HG03103 (cell line): ENCODE results near the gene ZNF561.
"Not testable (repeated sequence)": the region's sequence is repeated elsewhere in the genome, so short reads cannot be mapped to it uniquely, and the experiment has no call there.

Experiments
- ATAC-seq: cut with Tn5 transposase; IDR thresholded peaks from one replicate; pipeline ENCODE4 v1.9.1; 2021; ENCODE audit warnings: low read depth; ENCODE audit not compliant: unreplicated experiment

ZNF561 gene

GRCh38 chr19:9621156-9622037, at the start of gene ZNF561:
Gene ZNF561, minus strand, starts transcription at chr19:9621232. Its CDS starts 1,776 bp downstream, at chr19:9619456.
- peak; percentile 68 for ATAC-seq

DNA sequence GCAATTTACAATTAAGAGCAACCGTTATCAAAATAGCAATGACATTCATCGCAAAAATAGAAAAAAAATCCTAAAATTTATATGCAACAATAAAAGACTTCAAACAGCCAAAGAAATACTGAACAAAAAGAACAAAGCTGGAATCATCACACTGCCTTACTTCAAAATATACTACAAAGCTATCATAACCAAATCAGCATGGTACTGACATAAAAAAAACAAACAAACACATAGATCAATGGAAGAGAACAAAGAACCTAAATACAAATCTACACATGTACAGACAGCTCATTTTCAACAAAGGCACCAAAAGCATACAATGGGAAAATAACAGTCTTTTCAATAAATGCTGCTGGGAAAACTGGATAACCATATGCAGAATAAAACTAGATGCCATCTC, 47.5 kb upstream of the ZNF561 start:
- ATAC-seq: no peak

- ATAC-seq: no peak
Observed at GRCh38 chr19:9667898-9668297, 46.9 kb upstream of the ZNF561 start.

DNA sequence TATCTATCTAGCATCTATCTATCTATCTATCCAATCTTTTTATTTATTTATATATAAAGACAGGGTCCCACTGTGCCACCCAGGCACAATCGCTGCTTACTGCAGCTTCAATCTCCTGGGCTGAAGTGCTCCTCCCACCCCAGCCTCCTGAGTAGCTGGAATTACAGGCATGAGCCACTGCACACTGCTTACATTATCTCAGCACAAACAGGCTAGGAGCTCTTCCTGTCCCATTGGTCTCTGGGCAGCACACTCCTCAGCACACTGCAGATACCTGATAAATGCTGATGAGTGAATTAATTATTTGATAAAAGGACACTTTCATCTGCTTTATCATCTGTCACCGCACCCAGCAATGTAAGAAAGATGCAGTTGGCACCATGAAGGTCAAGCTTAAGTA, 37.7 kb upstream of the ZNF561 start:
- no peak for ATAC-seq

- not testable (repeated sequence) for ATAC-seq
Observed at GRCh38 chr19:9653066-9653555, 32.1 kb upstream of the ZNF561 start.

- not testable (repeated sequence) for ATAC-seq
Observed at GRCh38 chr19:9651464-9651863, 30.4 kb upstream of the ZNF561 start.

DNA sequence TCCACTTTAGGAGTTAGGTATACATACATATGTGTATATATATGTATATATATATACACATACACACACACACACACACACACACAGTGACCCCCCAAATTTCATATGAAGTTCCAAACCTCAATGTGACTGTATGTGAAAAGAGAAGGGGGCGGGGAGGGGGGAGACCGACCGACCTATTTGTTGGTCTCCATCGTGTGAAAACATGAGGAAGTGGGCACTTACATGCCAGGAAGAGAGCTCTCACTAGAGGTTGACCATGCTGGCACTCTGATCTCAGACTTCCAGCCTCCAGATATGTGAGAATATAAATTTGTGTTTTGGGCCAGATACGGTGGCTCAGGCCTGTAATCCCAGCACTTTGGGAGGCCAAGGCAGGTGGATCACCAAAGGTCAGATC, 29.3 kb upstream of the ZNF561 start:
- no peak for ATAC-seq

GRCh38 chr19:9645472-9645871, 24.4 kb upstream of the ZNF561 start:
- no peak for ATAC-seq

GRCh38 chr19:9644472-9644871, 23.4 kb upstream of the ZNF561 start:
- no peak for ATAC-seq

DNA sequence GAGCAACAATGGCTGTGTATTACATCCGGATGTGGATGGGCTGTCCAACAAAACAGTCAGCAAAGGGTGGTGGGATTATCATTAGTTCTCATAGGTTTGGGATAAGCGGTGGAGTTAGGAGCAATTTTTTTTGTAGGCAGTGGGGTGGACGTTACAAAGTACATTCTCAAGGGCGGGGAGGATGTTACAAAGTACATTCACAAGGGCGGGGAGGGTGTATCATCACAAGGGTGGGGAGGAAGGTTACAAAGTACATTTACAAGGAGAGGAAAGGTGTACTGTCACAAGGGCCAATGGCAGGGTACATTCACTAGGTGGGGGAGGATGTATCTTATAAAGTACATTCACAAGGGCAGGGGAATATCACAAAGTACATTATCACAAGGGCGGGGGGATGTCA, 20.8 kb upstream of the ZNF561 start:
- no peak for ATAC-seq

DNA sequence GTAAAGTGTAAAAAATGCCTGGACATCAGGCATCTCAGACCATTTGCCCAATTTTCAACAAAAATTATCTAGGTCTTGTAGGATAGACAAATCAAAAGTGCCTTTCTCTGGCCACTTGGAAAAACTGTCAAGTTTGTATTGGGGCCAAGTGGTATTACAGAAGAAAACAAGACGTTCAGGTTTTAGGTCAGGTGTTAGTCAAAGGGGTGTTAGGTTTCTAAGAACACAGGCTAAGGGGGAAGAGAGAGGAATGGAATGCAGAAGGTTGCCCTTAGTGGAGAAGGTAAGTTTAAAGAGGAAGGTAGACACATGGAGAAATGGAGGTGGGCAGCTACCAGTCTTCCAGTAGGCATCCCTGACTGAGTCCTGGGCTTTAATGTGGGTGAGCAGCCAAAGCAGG, 19.9 kb upstream of the ZNF561 start:
- ATAC-seq: no peak

GRCh38 chr19:9636018-9636417, 15.0 kb upstream of the ZNF561 start:
- no peak for ATAC-seq

- ATAC-seq: no peak
Observed at GRCh38 chr19:9627856-9628255, 6.8 kb upstream of the ZNF561 start.

GRCh38 chr19:9622531-9622930, 1.5 kb upstream of the ZNF561 start:
- ATAC-seq: no peak

DNA sequence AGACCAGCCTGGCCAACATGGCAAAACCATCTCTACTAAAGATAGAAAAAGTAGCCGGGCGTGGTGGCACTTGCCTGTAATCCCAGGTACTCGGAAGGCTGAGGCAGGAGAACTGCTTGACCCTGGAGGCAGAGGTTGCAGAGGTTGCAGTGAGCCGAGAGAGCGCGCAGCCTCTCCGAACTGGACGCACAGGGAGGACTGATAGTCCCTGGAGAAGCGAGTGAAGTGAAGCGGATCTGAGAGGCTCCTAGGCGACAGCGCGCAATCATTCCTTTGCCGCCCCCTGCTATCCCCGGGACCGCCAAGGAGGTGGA, 233 bp downstream of the ZNF561 start:
- no peak for ATAC-seq

GRCh38 chr19:9615844-9616243, 5.2 kb downstream of the ZNF561 start:
- ATAC-seq: no peak

DNA sequence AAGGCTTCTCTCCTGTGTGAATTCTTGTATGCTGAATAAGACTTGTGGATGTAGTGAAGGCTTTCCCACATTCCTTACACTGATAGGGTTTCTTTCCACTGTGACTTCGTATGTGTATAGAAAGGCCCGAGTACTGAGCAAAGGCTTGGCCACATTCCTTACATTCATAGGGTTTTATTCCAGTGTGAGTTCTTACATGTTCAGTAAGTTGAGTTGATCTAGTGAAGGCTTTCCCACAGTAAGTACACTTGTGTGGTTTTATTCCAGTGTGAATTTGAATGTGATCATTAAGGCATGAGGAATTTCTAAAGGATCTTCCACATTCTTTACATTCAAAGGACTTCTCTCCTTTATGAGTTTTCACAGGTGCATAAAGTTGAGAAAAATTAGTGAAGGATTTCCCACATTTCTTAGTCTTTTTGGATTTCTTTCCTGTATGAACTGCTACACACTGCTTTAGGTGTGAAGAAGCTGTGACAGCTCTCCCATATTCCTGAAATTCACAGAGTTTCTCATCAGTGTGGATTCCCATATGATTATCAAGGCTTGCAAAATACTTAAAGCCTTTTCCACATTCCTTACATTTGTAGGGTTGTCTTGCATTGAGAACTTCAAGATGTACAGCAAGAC, 10.4 kb downstream of the ZNF561 start:
- ATAC-seq: no peak

- ATAC-seq: no peak
Observed at GRCh38 chr19:9608912-9609311, 12.1 kb downstream of the ZNF561 start.

DNA sequence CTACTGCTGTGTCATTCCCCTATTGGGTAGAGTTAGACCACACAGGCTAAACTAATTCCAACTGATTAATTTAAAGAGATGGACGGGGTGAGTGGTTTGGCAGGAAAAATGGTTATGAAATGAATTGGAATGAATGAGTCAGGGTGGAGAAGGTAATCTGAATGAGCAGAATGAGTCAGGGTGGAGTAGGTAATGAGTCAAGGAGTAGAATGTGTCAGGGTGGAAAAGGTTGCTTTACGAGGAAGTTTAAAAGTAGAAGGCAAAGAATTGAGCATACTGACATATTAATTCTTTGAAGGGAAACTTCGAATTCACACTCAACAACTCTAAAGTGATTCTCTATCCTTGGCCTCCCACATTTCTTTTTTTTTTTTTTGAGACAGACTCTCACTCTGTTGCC, 24.0 kb downstream of the ZNF561 start:
- no peak for ATAC-seq

GRCh38 chr19:9586764-9587163, 34.3 kb downstream of the ZNF561 start:
- no peak for ATAC-seq

- ATAC-seq: no peak
Observed at GRCh38 chr19:9584073-9584833, 36.8 kb downstream of the ZNF561 start, which contains the start of gene ZNF121. Gene ZNF121, minus strand, starts transcription at chr19:9584504. Its CDS starts 16,407 bp downstream, at chr19:9568097.
